K562 (cell line): Measurements from ENCODE around the gene MDP1. TPM values are rescaled to one million over a fixed set of nuclear protein-coding genes. Genes with fewer than 3 reads are reported as not detected.

Experiments used
- BMI1 ChIP-seq: fragments of 150-350 bp; IDR thresholded peaks from 2 replicates; pipeline ENCODE4 v1.6.1; 2014; ENCODE audit warnings: low read length
- CREM ChIP-seq: IDR thresholded peaks from 2 replicates; pipeline ENCODE4 v1.6.1; 2014; ENCODE audit warnings: antibody characterized with exemption, low read depth
- CTBP1 ChIP-seq: fragments of 450-650 bp; IDR thresholded peaks from 2 replicates; pipeline ENCODE4 v1.6.1; 2016; ENCODE audit warnings: borderline replicate concordance
- DIDO1 ChIP-seq: fragments of 450-650 bp; IDR thresholded peaks from 2 replicates; pipeline ENCODE4 v1.6.1; 2016; ENCODE audit warnings: low read depth, missing biosample characterization, missing genetic modification characterization
- ELF2 ChIP-seq: fragments of 250-450 bp; sonication (Bioruptor Pico); IDR thresholded peaks from 2 replicates; pipeline ENCODE4 v1.5.0; 2021; ENCODE audit warnings: mild to moderate bottlenecking
- EP400 ChIP-seq: fragments of 450-650 bp; IDR thresholded peaks from 2 replicates; pipeline ENCODE4 v1.6.1; 2017; ENCODE audit warnings: antibody characterized with exemption, mild to moderate bottlenecking, moderate library complexity
- HIVEP1 ChIP-seq: fragments of 250-450 bp; sonication (Bioruptor Pico); IDR thresholded peaks from 2 replicates; pipeline ENCODE4 v1.4.0; 2020; ENCODE audit warnings: mild to moderate bottlenecking
- L3MBTL2 ChIP-seq: fragments of 450-650 bp; IDR thresholded peaks from 2 replicates; pipeline ENCODE4 v1.6.1; 2016; ENCODE audit warnings: mild to moderate bottlenecking, moderate library complexity
- MECOM ChIP-seq: fragments of 250-450 bp; sonication (Bioruptor Pico); IDR thresholded peaks from 2 replicates; pipeline ENCODE4 v1.8.0; 2022; ENCODE audit warnings: inconsistent platforms
- MYNN ChIP-seq, 2 experiments: sonication (generic); formaldehyde crosslinking in 1 of 2; IDR thresholded peaks; 2 replicates each; pipeline versions ENCODE4 v1.5.0 to v1.6.1; 2016 to 2020; ENCODE audit warnings: antibody characterized with exemption in 1 of 2, missing genetic modification reagents in 1 of 2
- NFATC3 ChIP-seq: fragments of 450-650 bp; IDR thresholded peaks from 2 replicates; pipeline ENCODE4 v1.6.1; 2017; ENCODE audit warnings: mild to moderate bottlenecking
- POLR2H ChIP-seq: IDR thresholded peaks from 2 replicates; pipeline ENCODE4 v1.6.1; 2016; ENCODE audit warnings: missing genetic modification characterization, low read depth, mild to moderate bottlenecking, control low read depth, missing compliant biosample characterization, moderate library complexity
- PTBP1 ChIP-seq: fragments of 200-400 bp; formaldehyde crosslinking; IDR thresholded peaks from 2 replicates; pipeline ENCODE4 v1.6.1; 2017; ENCODE audit warnings: low read depth, low read length
- RBM22 ChIP-seq: fragments of 200-400 bp; formaldehyde crosslinking; IDR thresholded peaks from 2 replicates; pipeline ENCODE4 v1.6.1; 2018; ENCODE audit warnings: low read length, low read depth; ENCODE audit not compliant: poor library complexity, severe bottlenecking
- SLC30A9 ChIP-seq: fragments of 250-450 bp; sonication (Bioruptor Pico); IDR thresholded peaks from 2 replicates; pipeline ENCODE4 v1.8.0; 2022; ENCODE audit warnings: mild to moderate bottlenecking, moderate library complexity
- SOX6 ChIP-seq: fragments of 450-650 bp; IDR thresholded peaks from 2 replicates; pipeline ENCODE4 v1.6.1; 2014; ENCODE audit warnings: mild to moderate bottlenecking
- ZBED1 ChIP-seq: IDR thresholded peaks from 2 replicates; pipeline ENCODE4 v1.6.1; 2014
- ZNF146 ChIP-seq: IDR thresholded peaks from one replicate; pipeline ENCODE4 v1.6.1; 2018; ENCODE audit warnings: missing compliant biosample characterization; ENCODE audit not compliant: unreplicated experiment
- ZNF324 ChIP-seq: fragments of 250-450 bp; sonication (Bioruptor Pico); IDR thresholded peaks from 2 replicates; pipeline ENCODE4 v1.4.0; 2020; ENCODE audit warnings: mild to moderate bottlenecking
- ZNF444 ChIP-seq: fragments of 250-450 bp; sonication (Bioruptor Pico); IDR thresholded peaks from 2 replicates; pipeline ENCODE4 v1.4.0; 2020; ENCODE audit warnings: mild to moderate bottlenecking, moderate library complexity
- polyA plus RNA-seq, 8 experiments: library from polyadenylated mRNA; depleted of rRNA in 4 of 8; stranded (reverse) in 5 of 8; unstranded in 3 of 8; fragments of >200 nt; fragmentation: Nextera tagmentation in 2 of 8; fragmentation: Illumina TruSeq in 1 of 8; extraction: Ambion mirVana in 2 of 8; extraction: Trizol in 1 of 8; gene quantifications; 2 replicates each; pipeline versions ENCODE4 v1.2.1 to v1.2.3, GENCODE V29; 2011 to 2014; ENCODE audit warnings: inconsistent platforms in 1 of 8, missing spikeins in 1 of 8
- total RNA-seq, 7 experiments: library from RNA; depleted of rRNA in 6 of 7; stranded (reverse); fragments of >200 nt in 6 of 7; fragmentation: Illumina TruSeq in 2 of 7; extraction: Trizol in 2 of 7; gene quantifications; 2 replicates each; pipeline versions ENCODE4 v1.2.1 to v1.2.3, GENCODE V29; 2011 to 2021; ENCODE audit warnings: low replicate concordance in 1 of 7
- TF ChIP-seq, protein P1 (sequence below): fragments of 250-450 bp; sonication (Bioruptor Pico); IDR thresholded peaks from 2 replicates; pipeline ENCODE4 v1.5.0; 2021
- TF ChIP-seq, protein P2 (sequence below): fragments of 450-650 bp; formaldehyde crosslinking; IDR thresholded peaks from 2 replicates; pipeline ENCODE4 v1.4.0; 2022; ENCODE audit warnings: missing genetic modification characterization
- TF ChIP-seq, protein P3 (sequence below): fragments of 450-650 bp; formaldehyde crosslinking; IDR thresholded peaks from 2 replicates; pipeline ENCODE4 v1.4.0; 2020; ENCODE audit warnings: mild to moderate bottlenecking, mixed read lengths
- TF ChIP-seq, protein P4 (sequence below): fragments of 200-800 bp; sonication (Bioruptor generic); IDR thresholded peaks from 2 replicates; pipeline ENCODE4 v1.6.1; 2017; ENCODE audit warnings: missing genetic modification characterization, missing compliant biosample characterization

Gene MDP1
- total and polyA plus RNA-seq, 9 of the 15 experiments (the other 6 are each of a cell fraction or from before 2014, with no cell fraction given) = 2.7 to 29.6 (median 11.0) TPM

DNA sequence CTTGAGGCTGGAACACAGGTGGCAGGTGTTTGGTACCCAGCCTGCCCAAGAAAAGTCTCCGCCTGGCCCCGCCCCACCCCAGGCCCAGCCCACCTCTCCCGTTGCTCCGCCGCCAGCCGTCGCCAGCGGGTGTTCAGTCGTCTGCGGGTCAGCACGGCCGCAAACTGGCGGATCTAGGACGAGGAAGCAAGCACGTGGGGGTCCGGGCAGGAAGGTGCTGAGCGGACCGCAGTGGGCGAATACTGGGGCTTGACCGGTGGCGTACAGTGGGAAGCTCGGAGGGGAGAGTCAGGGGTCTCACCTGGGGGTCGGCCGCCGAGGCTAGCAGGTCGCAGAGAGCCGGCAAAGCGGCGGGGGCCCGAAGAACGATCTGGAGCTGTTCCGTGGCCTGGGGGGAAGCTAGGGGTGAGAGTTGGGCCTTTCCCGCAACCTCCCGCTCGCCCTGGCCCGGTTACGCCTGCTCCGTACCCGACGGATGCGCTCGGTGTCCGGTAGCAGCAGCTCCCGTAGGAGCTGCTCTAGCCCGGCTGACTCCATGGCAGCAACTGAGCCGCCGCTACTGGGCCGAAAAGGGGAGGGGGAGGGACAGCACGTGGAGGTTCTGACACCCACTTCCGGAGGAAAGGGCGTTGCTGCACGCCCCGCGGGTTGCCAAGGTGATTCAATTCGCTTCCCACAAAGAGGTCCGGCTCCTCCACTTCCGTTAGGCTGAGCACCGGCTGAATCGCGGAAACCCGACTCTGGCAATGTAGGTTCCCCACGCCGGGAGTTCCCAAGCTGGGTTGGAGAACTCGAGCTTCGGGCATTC lies 27.4 kb downstream of the MDP1 start, which contains the start of gene IPO4 (continued):
- TF ChIP-seq, protein P1, sequence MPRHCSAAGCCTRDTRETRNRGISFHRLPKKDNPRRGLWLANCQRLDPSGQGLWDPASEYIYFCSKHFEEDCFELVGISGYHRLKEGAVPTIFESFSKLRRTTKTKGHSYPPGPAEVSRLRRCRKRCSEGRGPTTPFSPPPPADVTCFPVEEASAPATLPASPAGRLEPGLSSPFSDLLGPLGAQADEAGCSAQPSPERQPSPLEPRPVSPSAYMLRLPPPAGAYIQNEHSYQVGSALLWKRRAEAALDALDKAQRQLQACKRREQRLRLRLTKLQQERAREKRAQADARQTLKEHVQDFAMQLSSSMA = peak; percentile 42; the same call in 1 of the 2 replicates
- TF ChIP-seq BMI1 = peak; percentile 83
- no peak for TF ChIP-seq NFATC3
- peak; percentile 36; the same call in 1 of the 2 replicates for TF ChIP-seq SOX6
- TF ChIP-seq MYNN (IDR thresholded peaks at IDR 0.05) = peak; percentile 61; the same call in 1 of the 2 replicates
- TF ChIP-seq MYNN (CRISPR knock-in tag; IDR thresholded peaks at IDR 0.05) = no peak
- 0 out of 2 replicates have a peak, but pooled peaks have one; percentile 41 for TF ChIP-seq ZNF324 (CRISPR knock-in tag)
- 0 out of 2 replicates have a peak, but pooled peaks have one; percentile 49 for TF ChIP-seq HIVEP1
- TF ChIP-seq PTBP1 = peak; percentile 38; the same call in 1 of the 2 replicates
- TF ChIP-seq, protein P2, sequence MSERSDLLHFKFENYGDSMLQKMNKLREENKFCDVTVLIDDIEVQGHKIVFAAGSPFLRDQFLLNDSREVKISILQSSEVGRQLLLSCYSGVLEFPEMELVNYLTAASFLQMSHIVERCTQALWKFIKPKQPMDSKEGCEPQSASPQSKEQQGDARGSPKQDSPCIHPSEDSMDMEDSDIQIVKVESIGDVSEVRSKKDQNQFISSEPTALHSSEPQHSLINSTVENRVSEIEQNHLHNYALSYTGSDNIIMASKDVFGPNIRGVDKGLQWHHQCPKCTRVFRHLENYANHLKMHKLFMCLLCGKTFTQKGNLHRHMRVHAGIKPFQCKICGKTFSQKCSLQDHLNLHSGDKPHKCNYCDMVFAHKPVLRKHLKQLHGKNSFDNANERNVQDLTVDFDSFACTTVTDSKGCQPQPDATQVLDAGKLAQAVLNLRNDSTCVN (CRISPR knock-in tag) = no peak
- TF ChIP-seq L3MBTL2 = peak; percentile 64
- TF ChIP-seq POLR2H (tag) = 0 out of 2 replicates have a peak, but pooled peaks have one; percentile 18
- peak; percentile 78; the same call in 1 of the 2 replicates for TF ChIP-seq DIDO1 (tag)
- TF ChIP-seq, protein P3, sequence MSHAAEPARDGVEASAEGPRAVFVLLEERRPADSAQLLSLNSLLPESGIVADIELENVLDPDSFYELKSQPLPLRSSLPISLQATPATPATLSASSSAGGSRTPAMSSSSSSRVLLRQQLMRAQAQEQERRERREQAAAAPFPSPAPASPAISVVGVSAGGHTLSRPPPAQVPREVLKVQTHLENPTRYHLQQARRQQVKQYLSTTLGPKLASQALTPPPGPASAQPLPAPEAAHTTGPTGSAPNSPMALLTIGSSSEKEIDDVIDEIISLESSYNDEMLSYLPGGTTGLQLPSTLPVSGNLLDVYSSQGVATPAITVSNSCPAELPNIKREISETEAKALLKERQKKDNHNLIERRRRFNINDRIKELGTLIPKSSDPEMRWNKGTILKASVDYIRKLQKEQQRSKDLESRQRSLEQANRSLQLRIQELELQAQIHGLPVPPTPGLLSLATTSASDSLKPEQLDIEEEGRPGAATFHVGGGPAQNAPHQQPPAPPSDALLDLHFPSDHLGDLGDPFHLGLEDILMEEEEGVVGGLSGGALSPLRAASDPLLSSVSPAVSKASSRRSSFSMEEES (CRISPR knock-in tag) = no peak
- TF ChIP-seq ZNF444 (CRISPR knock-in tag) = peak; percentile 66
- peak; percentile 78 for TF ChIP-seq CREM
- TF ChIP-seq SLC30A9 (CRISPR knock-in tag) = no peak
- TF ChIP-seq ELF2 (CRISPR knock-in tag) = 0 out of 2 replicates have a peak, but pooled peaks have one; percentile 69
- TF ChIP-seq RBM22 = peak; percentile 95
- TF ChIP-seq ZBED1 = no peak
- no peak for TF ChIP-seq MECOM
- TF ChIP-seq, protein P4, sequence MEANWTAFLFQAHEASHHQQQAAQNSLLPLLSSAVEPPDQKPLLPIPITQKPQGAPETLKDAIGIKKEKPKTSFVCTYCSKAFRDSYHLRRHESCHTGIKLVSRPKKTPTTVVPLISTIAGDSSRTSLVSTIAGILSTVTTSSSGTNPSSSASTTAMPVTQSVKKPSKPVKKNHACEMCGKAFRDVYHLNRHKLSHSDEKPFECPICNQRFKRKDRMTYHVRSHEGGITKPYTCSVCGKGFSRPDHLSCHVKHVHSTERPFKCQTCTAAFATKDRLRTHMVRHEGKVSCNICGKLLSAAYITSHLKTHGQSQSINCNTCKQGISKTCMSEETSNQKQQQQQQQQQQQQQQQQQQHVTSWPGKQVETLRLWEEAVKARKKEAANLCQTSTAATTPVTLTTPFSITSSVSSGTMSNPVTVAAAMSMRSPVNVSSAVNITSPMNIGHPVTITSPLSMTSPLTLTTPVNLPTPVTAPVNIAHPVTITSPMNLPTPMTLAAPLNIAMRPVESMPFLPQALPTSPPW (CRISPR knock-in tag) = peak; percentile 88
- TF ChIP-seq EP400 = peak; percentile 93
- TF ChIP-seq CTBP1 = 0 out of 2 replicates have a peak, but pooled peaks have one; percentile 19
- TF ChIP-seq ZNF146 (CRISPR knock-in tag) = no peak
